HG02870 (cell line): ENCODE data around the gene ATXN7L1.

ENCODE experiments used
- ATAC-seq: cut with Tn5 transposase; IDR thresholded peaks from one replicate; pipeline ENCODE4 v1.9.1; 2021; ENCODE audit warnings: mild to moderate bottlenecking, moderate library complexity; ENCODE audit not compliant: unreplicated experiment

ATXN7L1 gene

GRCh38 chr7:105756367-105756766 is 120.0 kb downstream of the ATXN7L1 start:
- ATAC-seq, result no peak

- no peak for ATAC-seq
These were observed 123.6 kb downstream of the ATXN7L1 start for GRCh38 chr7:105752671-105753275.

GRCh38 chr7:105751054-105751453 is 125.3 kb downstream of the ATXN7L1 start:
- no peak for ATAC-seq

- no peak for ATAC-seq
These were observed 127.7 kb downstream of the ATXN7L1 start for GRCh38 chr7:105748701-105749100.

- no peak for ATAC-seq
These were observed 130.6 kb downstream of the ATXN7L1 start for GRCh38 chr7:105745681-105746330.

- no peak for ATAC-seq
These were observed 132.1 kb downstream of the ATXN7L1 start for GRCh38 chr7:105744258-105744657.

- no peak for ATAC-seq
These were observed 132.9 kb downstream of the ATXN7L1 start for GRCh38 chr7:105743351-105744090.

GRCh38 chr7:105742787-105743186 is 133.6 kb downstream of the ATXN7L1 start:
- no peak for ATAC-seq

GRCh38 chr7:105741982-105742381 is 134.4 kb downstream of the ATXN7L1 start:
- no peak for ATAC-seq

GRCh38 chr7:105738133-105738532 is 138.3 kb downstream of the ATXN7L1 start:
- ATAC-seq, result no peak

- ATAC-seq, result no peak
These were observed 142.2 kb downstream of the ATXN7L1 start for GRCh38 chr7:105734233-105734632.

GRCh38 chr7:105731042-105731441 is 145.4 kb downstream of the ATXN7L1 start:
- no peak for ATAC-seq

- no peak for ATAC-seq
These were observed 148.4 kb downstream of the ATXN7L1 start for GRCh38 chr7:105728028-105728427.

- ATAC-seq, result no peak
These were observed 151.7 kb downstream of the ATXN7L1 start for GRCh38 chr7:105724688-105725087.

GRCh38 chr7:105723572-105723971 is 152.8 kb downstream of the ATXN7L1 start:
- no peak for ATAC-seq

GRCh38 chr7:105721571-105722104 is 154.8 kb downstream of the ATXN7L1 start:
- no peak for ATAC-seq

GRCh38 chr7:105719919-105720318 is 156.5 kb downstream of the ATXN7L1 start:
- ATAC-seq, result no peak

GRCh38 chr7:105719395-105719794 is 157.0 kb downstream of the ATXN7L1 start:
- no peak for ATAC-seq

- no peak for ATAC-seq
These were observed 157.9 kb downstream of the ATXN7L1 start for GRCh38 chr7:105718511-105718925.

GRCh38 chr7:105715528-105715927 is 160.9 kb downstream of the ATXN7L1 start:
- no peak for ATAC-seq

- no peak for ATAC-seq
These were observed 162.6 kb downstream of the ATXN7L1 start for GRCh38 chr7:105713488-105714465.
